GM10266 (cell line): ENCODE results near the gene ARL15.

ENCODE experiments used
- DNase-seq: peaks from one replicate; pipeline ENCODE4 v3.0.0; 2012; ENCODE audit errors: extremely low spot score
- CTCF ChIP-seq: IDR thresholded peaks from 2 replicates; pipeline ENCODE4 v1.5.1; 2012; ENCODE audit warnings: mild to moderate bottlenecking, low read depth; ENCODE audit not compliant: control insufficient read depth, insufficient read depth; ENCODE audit errors: missing control alignments

The ARL15 gene

GRCh38 chr5:54021431-54022164 is 288.8 kb downstream of the ARL15 start:
- DNase-seq, result no peak
- TF ChIP-seq CTCF, result no peak

- no peak for DNase-seq
- TF ChIP-seq CTCF, result no peak
Observed at GRCh38 chr5:54018438-54018837, 291.9 kb downstream of the ARL15 start.

- TF ChIP-seq CTCF, result no peak
- no peak for DNase-seq
Observed at GRCh38 chr5:54017580-54017979, 292.8 kb downstream of the ARL15 start.

DNA sequence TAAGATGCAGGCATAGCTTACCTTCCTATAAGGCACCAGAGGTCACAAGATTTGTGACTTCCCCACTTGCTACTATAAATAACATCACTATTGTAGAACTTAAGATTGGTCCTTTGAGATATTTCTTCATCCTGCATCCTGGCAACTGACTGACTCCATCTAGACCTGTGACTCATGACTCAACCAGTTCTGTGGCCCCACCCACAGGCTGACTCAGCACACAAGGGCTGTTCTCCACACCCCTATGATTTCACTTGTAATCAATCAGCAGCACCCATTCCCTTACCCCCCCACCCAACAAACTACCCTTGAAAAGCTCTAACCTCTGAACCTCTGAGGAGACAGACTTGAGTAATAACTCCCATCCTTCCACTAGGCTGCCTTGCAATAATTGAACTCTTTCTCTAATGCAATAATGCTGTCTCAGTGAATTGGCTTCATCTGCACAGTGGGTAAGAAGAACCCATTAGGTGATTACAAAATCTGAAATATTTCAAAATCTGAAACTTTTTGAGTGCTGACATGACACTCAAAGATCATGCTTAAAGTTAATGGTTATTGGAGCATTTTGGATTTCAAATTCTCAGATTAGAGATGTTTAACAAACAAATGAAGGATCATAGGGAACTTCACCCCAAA is 296.7 kb downstream of the ARL15 start:
- DNase-seq, result no peak
- no peak for TF ChIP-seq CTCF

- TF ChIP-seq CTCF, result no peak
- DNase-seq, result no peak
Observed at GRCh38 chr5:54009828-54010227, 300.5 kb downstream of the ARL15 start.

- no peak for DNase-seq
- TF ChIP-seq CTCF, result no peak
Observed at GRCh38 chr5:54009357-54009756, 301.0 kb downstream of the ARL15 start.
